HepG2 (cell line): Measurements from ENCODE around the gene TNFSF13B. TPM values are rescaled to one million over a fixed set of nuclear protein-coding genes. Genes with fewer than 3 reads are reported as not detected.

Source experiments
- ATAC-seq: fragments of 200-7000 bp; cut with Tn5 transposase; 3 replicates; pipeline ENCODE4 v1.9.1; 2020; ENCODE audit warnings: mild to moderate bottlenecking, moderate library complexity
- BruUV-seq: library from RNA; stranded (reverse); fragments of 400-500 nt; replicated peaks from 2 replicates; lab custom pipeline; 2021; lab: Mats Ljungman, UMichigan
- CTCF ChIA-PET: fragments of 300-600 bp; formaldehyde crosslinking; extraction: SDS; loops from one replicate; lab custom pipeline; 2021; ENCODE audit warnings: low total read pairs, inconsistent platforms, low intra/inter-chr PET ratio; lab: Yijun Ruan, JAX
- POLR2A ChIA-PET: fragments of 350-600 bp; sonication (Branson Sonifier 250); formaldehyde crosslinking; loops from one replicate; lab custom pipeline; 2020; ENCODE audit warnings: antibody characterized with exemption, inconsistent platforms; lab: Yijun Ruan, JAX
- DNase-seq: peaks from one replicate; pipeline ENCODE4 v3.0.0-alpha.2; 2015; ENCODE audit warnings: low spot score
- FAIRE-seq: peaks from 3 replicates; lab custom pipeline; 2011; peaks lifted over from hg19 to GRCh38; lab: Jason Lieb, UNC
- H2AFZ ChIP-seq: one replicate; pipeline ENCODE4 v1.6.1; 2011; ENCODE audit warnings: low read length, inconsistent platforms
- H3K27ac ChIP-seq: fragments of 300-600 bp; 3 replicates; pipeline ENCODE4 v1.8.0; 2011; ENCODE audit warnings: mixed run types, mild to moderate bottlenecking, mixed read lengths, low read length, inconsistent platforms; ENCODE audit not compliant: insufficient read depth; ENCODE audit errors: extremely low read length
- H3K27me3 ChIP-seq, 2 experiments: fragments of 200-600 bp in 1 of 2; 2 replicates in 1 of 2; 3 replicates in 1 of 2; pipeline versions ENCODE4 v1.6.0 to v1.8.0; 2011; ENCODE audit warnings: low read length in 2 of 2, mild to moderate bottlenecking in 2 of 2, moderate library complexity in 2 of 2, inconsistent platforms in 1 of 2; ENCODE audit not compliant: insufficient read depth in 2 of 2, control insufficient read depth in 1 of 2
- H3K36me3 ChIP-seq, 2 experiments: fragments of 200-600 bp in 1 of 2; replicated peaks in 1 of 2; 2 replicates in 1 of 2; 3 replicates in 1 of 2; pipeline versions ENCODE4 v1.5.1 to v1.8.0; 2011; ENCODE audit warnings: low read length in 2 of 2, inconsistent platforms in 1 of 2; ENCODE audit not compliant: insufficient read depth in 2 of 2, control insufficient read depth in 1 of 2
- H3K4me1 ChIP-seq: 2 replicates; pipeline ENCODE4 v1.5.1; 2012; ENCODE audit warnings: low read length, inconsistent platforms; ENCODE audit not compliant: insufficient read depth
- H3K4me2 ChIP-seq: 2 replicates; pipeline ENCODE4 v1.6.0; 2011; ENCODE audit warnings: low read depth, low read length, inconsistent platforms
- H3K4me3 ChIP-seq, 3 experiments: fragments of 200-600 bp in 1 of 3; sonication (generic), shearing (Covaris generic) in 1 of 3; replicated peaks in 1 of 3; 2 replicates each; pipeline ENCODE4 v1.5.1; 2011 to 2016; ENCODE audit warnings: low read length in 3 of 3, inconsistent platforms in 2 of 3, low read depth in 2 of 3, mild to moderate bottlenecking in 2 of 3, control low read depth in 1 of 3, mixed read lengths in 1 of 3; ENCODE audit not compliant: insufficient read depth in 1 of 3
- H3K79me2 ChIP-seq: one replicate; pipeline ENCODE4 v1.6.1; 2011; ENCODE audit warnings: low read length, inconsistent platforms; ENCODE audit not compliant: insufficient read depth
- H3K9ac ChIP-seq: 2 replicates; pipeline ENCODE4 v1.6.0; 2011; ENCODE audit warnings: mild to moderate bottlenecking, low read depth, low read length, inconsistent platforms; ENCODE audit not compliant: insufficient read depth
- H3K9me3 ChIP-seq: 2 replicates; pipeline ENCODE4 v1.5.1; 2012; ENCODE audit warnings: mild to moderate bottlenecking, low read length
- H4K20me1 ChIP-seq: 2 replicates; pipeline ENCODE4 v1.6.0; 2011; ENCODE audit warnings: inconsistent platforms, mild to moderate bottlenecking, low read length, moderate library complexity; ENCODE audit not compliant: insufficient read depth
- HDAC2 ChIP-seq: sonication (generic); formaldehyde crosslinking; IDR thresholded peaks from 2 replicates; pipeline ENCODE4 v1.4.0; 2020; ENCODE audit warnings: missing genetic modification reagents
- HHEX ChIP-seq: IDR thresholded peaks from 2 replicates; pipeline ENCODE4 v1.6.1; 2016; ENCODE audit warnings: control low read depth
- KLF11 ChIP-seq: IDR thresholded peaks from 2 replicates; pipeline ENCODE4 v1.6.1; 2016; ENCODE audit warnings: missing compliant biosample characterization
- LCORL ChIP-seq, 2 experiments: fragments of 450-650 bp in 1 of 2; sonication (generic) in 1 of 2; formaldehyde crosslinking in 1 of 2; IDR thresholded peaks; 2 replicates each; pipeline versions ENCODE4 v1.5.0 to v1.6.1; 2017 to 2020; ENCODE audit warnings: antibody characterized with exemption in 1 of 2, missing genetic modification reagents in 1 of 2
- PHF8 ChIP-seq: sonication (generic); formaldehyde crosslinking; IDR thresholded peaks from 2 replicates; pipeline ENCODE4 v1.5.0; 2020; ENCODE audit warnings: missing genetic modification reagents
- SIX1 ChIP-seq: sonication (generic); formaldehyde crosslinking; IDR thresholded peaks from 2 replicates; pipeline ENCODE4 v1.4.0; 2020; ENCODE audit warnings: missing genetic modification reagents, borderline replicate concordance
- SMARCC2 ChIP-seq: fragments of 450-650 bp; IDR thresholded peaks from 2 replicates; pipeline ENCODE4 v1.6.1; 2017; ENCODE audit warnings: antibody characterized with exemption, mild to moderate bottlenecking
- SOX5 ChIP-seq: IDR thresholded peaks from 2 replicates; pipeline ENCODE4 v1.6.1; 2016; ENCODE audit warnings: borderline replicate concordance
- TEAD3 ChIP-seq: optimal IDR thresholded peaks from 2 replicates; pipeline ENCODE3; 2016; ENCODE audit warnings: borderline replicate concordance
- ZFYVE20 ChIP-seq: sonication (generic); formaldehyde crosslinking; IDR thresholded peaks from 2 replicates; pipeline ENCODE4 v1.8.0; 2023; ENCODE audit warnings: low read depth, mild to moderate bottlenecking, moderate library complexity, missing genetic modification reagents, borderline replicate concordance
- ZNF10 ChIP-seq: sonication (generic); formaldehyde crosslinking; IDR thresholded peaks from 2 replicates; pipeline ENCODE4 v1.4.0; 2020; ENCODE audit warnings: mild to moderate bottlenecking, low read depth, missing genetic modification reagents, borderline replicate concordance
- ZNF274 ChIP-seq: sonication (generic); formaldehyde crosslinking; IDR thresholded peaks from 2 replicates; pipeline ENCODE4 v1.5.1; 2020; ENCODE audit warnings: mild to moderate bottlenecking, missing genetic modification reagents
- ZNF367 ChIP-seq: sonication (generic); formaldehyde crosslinking; IDR thresholded peaks from 2 replicates; pipeline ENCODE4 v1.4.0; 2020; ENCODE audit warnings: missing genetic modification reagents, borderline replicate concordance
- ZNF484 ChIP-seq: sonication (generic); formaldehyde crosslinking; IDR thresholded peaks from 2 replicates; pipeline ENCODE4 v1.5.1; 2020; ENCODE audit warnings: mild to moderate bottlenecking, low read depth, missing genetic modification reagents, borderline replicate concordance
- ZNF557 ChIP-seq: sonication (generic); formaldehyde crosslinking; IDR thresholded peaks from 2 replicates; pipeline ENCODE4 v1.4.0; 2020; ENCODE audit warnings: missing genetic modification reagents
- ZZZ3 ChIP-seq: sonication (generic); formaldehyde crosslinking; IDR thresholded peaks from 2 replicates; pipeline ENCODE4 v1.4.0; 2020; ENCODE audit warnings: missing genetic modification reagents, mild to moderate bottlenecking, borderline replicate concordance
- WGBS: methylation state at CpG from one replicate; pipeline ENCODE4 v1.1.6; 2017; ENCODE audit warnings: low lambda C conversion rate; 5-methylcytosine and 5-hydroxymethylcytosine counted together
- in situ Hi-C: cut with HindIII; loops from 2 replicates; pipeline ENCODE4 v1.10.0; 2017; ENCODE audit warnings: low pct_unique_long_range_greater_than_20kb; ENCODE audit not compliant: extremely low pct_ligation_motif_present
- intact Hi-C: fragments of 100-400 bp; cut with micrococcal nuclease; formaldehyde crosslinking; loops from one replicate; pipeline ENCODE4 v1.10.0; 2022; ENCODE audit not compliant: unreplicated experiment
- polyA plus RNA-seq, 8 experiments: library from polyadenylated mRNA; depleted of rRNA in 3 of 8; stranded (reverse) in 7 of 8; unstranded in 1 of 8; fragments of >200 nt; fragmentation: Illumina TruSeq in 4 of 8; extraction: Trizol in 4 of 8; gene quantifications; 2 replicates each; pipeline versions ENCODE4 v1.2.1 to v1.2.3, GENCODE V29; 2011 to 2016; ENCODE audit warnings: low read depth in 4 of 8, missing spikeins in 1 of 8, mixed read lengths in 1 of 8; ENCODE audit not compliant: insufficient read depth in 1 of 8
- total RNA-seq, 5 experiments: library from RNA; depleted of rRNA; stranded (reverse); fragments of >200 nt; fragmentation: Illumina TruSeq; extraction: Trizol; gene quantifications; 2 replicates each; pipeline ENCODE4 v1.2.3, GENCODE V29; 2016; ENCODE audit warnings: low read depth in 1 of 5
- TF ChIP-seq, protein P1 (sequence below): IDR thresholded peaks from 2 replicates; pipeline ENCODE4 v1.6.1; 2016; ENCODE audit warnings: mild to moderate bottlenecking, missing biosample characterization, missing genetic modification reagents
- TF ChIP-seq, protein P2 (sequence below): sonication (generic); formaldehyde crosslinking; IDR thresholded peaks from 2 replicates; pipeline ENCODE4 v1.8.1; 2023; ENCODE audit warnings: missing genetic modification reagents, inconsistent platforms, borderline replicate concordance
- TF ChIP-seq, protein P3 (sequence below): IDR thresholded peaks from 2 replicates; pipeline ENCODE4 v1.6.1; 2016; ENCODE audit warnings: missing compliant biosample characterization, missing genetic modification reagents, borderline replicate concordance
- TF ChIP-seq, protein P4 (sequence below): sonication (generic); formaldehyde crosslinking; IDR thresholded peaks from 2 replicates; pipeline ENCODE4 v1.5.1; 2020; ENCODE audit warnings: mild to moderate bottlenecking, moderate library complexity, missing genetic modification reagents
- TF ChIP-seq, protein P5 (sequence below): IDR thresholded peaks from 2 replicates; pipeline ENCODE4 v1.6.1; 2016; ENCODE audit warnings: control low read depth

The TNFSF13B gene
- total and polyA plus RNA-seq, 2 of the 13 experiments (the other 11 are each of a cell fraction or from before 2014, with no cell fraction given), result 0.13 to 0.20 TPM

DNA sequence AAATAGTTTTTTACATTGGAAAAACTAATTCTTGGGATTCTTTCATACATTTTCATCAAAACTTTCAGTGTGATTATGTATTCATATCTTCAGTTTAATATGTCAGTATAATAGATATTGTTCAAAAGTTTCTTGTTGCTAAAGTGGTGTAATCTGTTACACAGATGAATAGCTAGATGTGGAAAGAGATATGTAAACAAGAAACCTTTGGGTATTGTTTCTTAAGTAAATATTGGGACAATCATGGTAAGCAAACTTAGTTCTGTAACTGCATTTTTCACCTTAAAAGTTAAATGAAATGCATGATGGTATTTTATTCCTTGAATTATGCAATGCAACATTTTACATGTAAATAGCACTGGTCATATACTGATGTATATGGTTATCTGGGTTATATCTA, 39.1 kb upstream of the TNFSF13B start (continued):
- TF ChIP-seq SOX5 (CRISPR knock-in tag) (peak; percentile 97), SIX1 (peak; percentile 25; the same call in 1 of the 2 replicates), ZNF484 (CRISPR knock-in tag) (no peak), PHF8 (CRISPR knock-in tag) (no peak), KLF11 (CRISPR knock-in tag) (no peak), HHEX (CRISPR knock-in tag) (peak; percentile 79), ZZZ3 (no peak), ZNF557 (no peak), LCORL (IDR thresholded peaks at IDR 0.05) (0 out of 2 replicates have a peak, but pooled peaks have one; percentile 15), LCORL (CRISPR knock-in tag; IDR thresholded peaks at IDR 0.05) (no peak), SMARCC2 (no peak)
- TF ChIP-seq, protein P1, sequence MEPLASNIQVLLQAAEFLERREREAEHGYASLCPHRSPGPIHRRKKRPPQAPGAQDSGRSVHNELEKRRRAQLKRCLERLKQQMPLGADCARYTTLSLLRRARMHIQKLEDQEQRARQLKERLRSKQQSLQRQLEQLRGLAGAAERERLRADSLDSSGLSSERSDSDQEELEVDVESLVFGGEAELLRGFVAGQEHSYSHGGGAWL (CRISPR knock-in tag), result no peak
- TF ChIP-seq, protein P2, sequence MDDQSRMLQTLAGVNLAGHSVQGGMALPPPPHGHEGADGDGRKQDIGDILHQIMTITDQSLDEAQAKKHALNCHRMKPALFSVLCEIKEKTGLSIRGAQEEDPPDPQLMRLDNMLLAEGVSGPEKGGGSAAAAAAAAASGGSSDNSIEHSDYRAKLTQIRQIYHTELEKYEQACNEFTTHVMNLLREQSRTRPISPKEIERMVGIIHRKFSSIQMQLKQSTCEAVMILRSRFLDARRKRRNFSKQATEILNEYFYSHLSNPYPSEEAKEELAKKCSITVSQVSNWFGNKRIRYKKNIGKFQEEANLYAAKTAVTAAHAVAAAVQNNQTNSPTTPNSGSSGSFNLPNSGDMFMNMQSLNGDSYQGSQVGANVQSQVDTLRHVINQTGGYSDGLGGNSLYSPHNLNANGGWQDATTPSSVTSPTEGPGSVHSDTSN (CRISPR knock-in tag), result no peak

DNA sequence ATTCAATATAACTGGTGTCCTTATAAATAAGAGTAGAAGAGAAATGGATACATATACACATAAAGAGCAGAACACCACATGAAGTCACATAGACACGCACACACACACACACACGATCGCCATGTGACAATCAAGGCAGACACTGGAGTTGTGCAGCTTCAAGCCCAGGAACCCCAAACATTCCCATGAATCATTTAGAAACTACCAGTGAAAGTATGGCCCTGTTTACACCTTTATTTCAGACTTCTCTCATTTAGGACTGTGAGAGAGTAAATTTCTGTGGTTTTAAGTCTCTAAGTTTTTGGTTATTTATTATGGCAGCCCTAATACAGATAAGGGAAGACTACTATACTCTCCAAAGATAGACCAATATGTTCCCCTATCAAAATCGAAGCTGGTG, 20.4 kb upstream of the TNFSF13B start:
- 69% methylated on average over 4 of the region's 4 CpGs for WGBS
- no TSS peak for BruUV-seq
- no peaks in the 10 kb centered on the region for H3K9me3 ChIP-seq
- H3K27me3 ChIP-seq, result no peaks in the 10 kb centered on the region
- POLR2A ChIA-PET, result no interaction called here
- H3K79me2 ChIP-seq, result no peaks in the 10 kb centered on the region
- no peaks in the 10 kb centered on the region for H3K4me1 ChIP-seq
- ATAC-seq (no peak), DNase-seq (no peak), FAIRE-seq (no peak)
- no peak overlapping the region for H3K9ac ChIP-seq
- no peak overlapping the region for H3K4me3 ChIP-seq
- in situ Hi-C loops, result no loop called here
- no peak overlapping the region for H3K4me2 ChIP-seq
- no peaks in the 10 kb centered on the region for H3K36me3 ChIP-seq
- H3K27ac ChIP-seq, result no peak overlapping the region
- no peaks in the 10 kb centered on the region for H4K20me1 ChIP-seq
- CTCF ChIA-PET, result no interaction called here
- H2AFZ ChIP-seq, result no peak overlapping the region
- intact Hi-C loops, result no loop called here
- TF ChIP-seq, protein P3, sequence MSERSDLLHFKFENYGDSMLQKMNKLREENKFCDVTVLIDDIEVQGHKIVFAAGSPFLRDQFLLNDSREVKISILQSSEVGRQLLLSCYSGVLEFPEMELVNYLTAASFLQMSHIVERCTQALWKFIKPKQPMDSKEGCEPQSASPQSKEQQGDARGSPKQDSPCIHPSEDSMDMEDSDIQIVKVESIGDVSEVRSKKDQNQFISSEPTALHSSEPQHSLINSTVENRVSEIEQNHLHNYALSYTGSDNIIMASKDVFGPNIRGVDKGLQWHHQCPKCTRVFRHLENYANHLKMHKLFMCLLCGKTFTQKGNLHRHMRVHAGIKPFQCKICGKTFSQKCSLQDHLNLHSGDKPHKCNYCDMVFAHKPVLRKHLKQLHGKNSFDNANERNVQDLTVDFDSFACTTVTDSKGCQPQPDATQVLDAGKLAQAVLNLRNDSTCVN, result no peak
- TF ChIP-seq ZFYVE20 (CRISPR knock-in tag) (no peak), HDAC2 (CRISPR knock-in tag) (no peak), ZNF274 (CRISPR knock-in tag) (no peak), ZNF367 (CRISPR knock-in tag) (no peak), TEAD3 (CRISPR knock-in tag) (no peak), ZNF10 (CRISPR knock-in tag) (no peak)
- TF ChIP-seq, protein P4, sequence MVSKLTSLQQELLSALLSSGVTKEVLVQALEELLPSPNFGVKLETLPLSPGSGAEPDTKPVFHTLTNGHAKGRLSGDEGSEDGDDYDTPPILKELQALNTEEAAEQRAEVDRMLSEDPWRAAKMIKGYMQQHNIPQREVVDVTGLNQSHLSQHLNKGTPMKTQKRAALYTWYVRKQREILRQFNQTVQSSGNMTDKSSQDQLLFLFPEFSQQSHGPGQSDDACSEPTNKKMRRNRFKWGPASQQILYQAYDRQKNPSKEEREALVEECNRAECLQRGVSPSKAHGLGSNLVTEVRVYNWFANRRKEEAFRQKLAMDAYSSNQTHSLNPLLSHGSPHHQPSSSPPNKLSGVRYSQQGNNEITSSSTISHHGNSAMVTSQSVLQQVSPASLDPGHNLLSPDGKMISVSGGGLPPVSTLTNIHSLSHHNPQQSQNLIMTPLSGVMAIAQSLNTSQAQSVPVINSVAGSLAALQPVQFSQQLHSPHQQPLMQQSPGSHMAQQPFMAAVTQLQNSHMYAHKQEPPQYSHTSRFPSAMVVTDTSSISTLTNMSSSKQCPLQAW (CRISPR knock-in tag), result no peak
- TF ChIP-seq, protein P5, sequence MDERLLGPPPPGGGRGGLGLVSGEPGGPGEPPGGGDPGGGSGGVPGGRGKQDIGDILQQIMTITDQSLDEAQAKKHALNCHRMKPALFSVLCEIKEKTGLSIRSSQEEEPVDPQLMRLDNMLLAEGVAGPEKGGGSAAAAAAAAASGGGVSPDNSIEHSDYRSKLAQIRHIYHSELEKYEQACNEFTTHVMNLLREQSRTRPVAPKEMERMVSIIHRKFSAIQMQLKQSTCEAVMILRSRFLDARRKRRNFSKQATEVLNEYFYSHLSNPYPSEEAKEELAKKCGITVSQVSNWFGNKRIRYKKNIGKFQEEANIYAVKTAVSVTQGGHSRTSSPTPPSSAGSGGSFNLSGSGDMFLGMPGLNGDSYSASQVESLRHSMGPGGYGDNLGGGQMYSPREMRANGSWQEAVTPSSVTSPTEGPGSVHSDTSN (CRISPR knock-in tag), result no peak
